ENCODE data around the gene LARP7. TPM values are rescaled to one million over a fixed set of nuclear protein-coding genes. Genes with fewer than 3 reads are reported as not detected.

The LARP7 gene
- total and polyA plus RNA-seq, 2 of the 8 experiments (the other 6 are each of a cell fraction or from before 2014, with no cell fraction given), result 9.3 to 38.3 TPM

DNA sequence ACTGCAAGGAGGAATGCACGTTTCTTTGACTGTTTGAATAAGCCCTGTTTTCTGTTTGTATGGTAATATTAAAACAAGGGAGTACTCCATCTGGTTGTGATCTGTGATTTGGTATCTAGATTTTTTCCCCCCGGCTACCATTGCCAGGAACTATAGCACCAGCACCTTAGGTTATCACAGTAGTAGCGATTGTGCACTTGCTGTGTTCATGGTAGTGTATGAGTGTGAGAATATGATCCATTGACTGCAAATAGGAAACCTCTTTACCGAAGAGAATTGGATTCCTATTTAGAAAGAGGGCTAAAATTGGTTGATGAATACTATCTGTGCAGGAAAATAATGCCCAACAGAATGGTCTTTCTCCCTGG, 69.9 kb downstream of the LARP7 start (continued):
- TF ChIP-seq SIX5 (IDR thresholded peaks at IDR 0.05; ENCODE audit: low read depth, low read length) (no peak), GABPA (IDR thresholded peaks at IDR 0.05; ENCODE audit: borderline replicate concordance, insufficient read depth, low read length) (no peak), CEBPB (IDR thresholded peaks at IDR 0.05; ENCODE audit: low read depth, low read length) (no peak), TEAD4 (IDR thresholded peaks at IDR 0.05; ENCODE audit: low read depth, low read length) (no peak)

MicroRNAs within 50 kb of the gene (microRNA counts, 767-probe panel; counts per million panel counts)
- microRNA hsa-miR-302a-3p (14,120 counts per million, percentile 100 among the panel's probes with 10 or more counts), microRNA hsa-miR-302b-3p (16,092 counts per million, percentile 100 among the panel's probes with 10 or more counts), microRNA hsa-miR-302c-3p (12,401 counts per million, percentile 99 among the panel's probes with 10 or more counts), microRNA hsa-miR-302d-3p (14,198 counts per million, percentile 100 among the panel's probes with 10 or more counts), microRNA hsa-miR-367-3p (13,261 counts per million, percentile 100 among the panel's probes with 10 or more counts)

Small RNAs within 50 kb of the gene (microRNA-seq; reads per million reads assigned to microRNA genes)
- 307,396 to 386,796 reads per million in 2 experiments for gene MIR302A (ENCODE audit: borderline microRNAs expressed in 2 of 2, borderline number of aligned reads in 2 of 2, borderline replicate concordance in 1 of 2)
- 268,411 to 340,548 reads per million in 2 experiments for gene MIR302B (ENCODE audit: borderline microRNAs expressed in 2 of 2, borderline number of aligned reads in 2 of 2, borderline replicate concordance in 1 of 2)
- 68,657 to 107,538 reads per million in 2 experiments for gene MIR302C (ENCODE audit: borderline microRNAs expressed in 2 of 2, borderline number of aligned reads in 2 of 2, borderline replicate concordance in 1 of 2)
- gene MIR302D (ENCODE audit: borderline microRNAs expressed in 2 of 2, borderline number of aligned reads in 2 of 2, borderline replicate concordance in 1 of 2), result 193,699 to 207,835 reads per million in 2 experiments
- gene MIR367 (ENCODE audit: borderline microRNAs expressed in 2 of 2, borderline number of aligned reads in 2 of 2, borderline replicate concordance in 1 of 2), result 302 to 977 reads per million in 2 experiments

Small RNAs within 50 kb of the gene (small RNA-seq; reads per million reads assigned to genes)
- 185,406 reads per million, percentile 100 among the genes with 10 or more reads in this experiment for gene MIR302A (ENCODE audit: insufficient read depth)
- 28,914 reads per million, percentile 100 among the genes with 10 or more reads in this experiment for gene MIR302C (ENCODE audit: insufficient read depth)
- gene MIR302D (ENCODE audit: insufficient read depth), result 81,970 reads per million, percentile 100 among the genes with 10 or more reads in this experiment
- 1,801 reads per million, percentile 99 among the genes with 10 or more reads in this experiment for gene MIR367 (ENCODE audit: insufficient read depth)
- gene WRBP1 (ENCODE audit: insufficient read depth), result not detected

Other genes with a start within 250 kb of the LARP7 start
- gene NEUROG2, start 121.0 kb upstream of the LARP7 start, total RNA-seq (2021; fragmentation: NEBNext Ultra II Directional; extraction: Animal tissue kit (Norgen Biotek cat#: 25700)), result not detected in 2 replicates
- gene NEUROG2, start 121.0 kb upstream of the LARP7 start, polyA plus RNA-seq (2011; rRNA removed), result 0.03 TPM in 1 of 2 replicates, not detected in the other
- 43.7 and 44.6 TPM in 2 replicates for gene ZGRF1, start 234 bp upstream of the LARP7 start, total RNA-seq (2021; fragmentation: NEBNext Ultra II Directional; extraction: Animal tissue kit (Norgen Biotek cat#: 25700))
- gene ZGRF1, start 234 bp upstream of the LARP7 start, polyA plus RNA-seq (2011; rRNA removed), result 7.7 and 12.0 TPM in 2 replicates

Measured in H1 (cell line).